HG02970 (cell line): ENCODE measurements around the gene PCSK7.
"Not testable (repeated sequence)": the region's sequence is repeated elsewhere in the genome, so short reads cannot be mapped to it uniquely, and the experiment has no call there.

ENCODE experiments used
- ATAC-seq: cut with Tn5 transposase; IDR thresholded peaks from one replicate; pipeline ENCODE4 v1.9.1; 2021; ENCODE audit warnings: mild to moderate bottlenecking, moderate library complexity, moderate number of reproducible peaks; ENCODE audit not compliant: unreplicated experiment, low FRiP score

The PCSK7 gene

DNA sequence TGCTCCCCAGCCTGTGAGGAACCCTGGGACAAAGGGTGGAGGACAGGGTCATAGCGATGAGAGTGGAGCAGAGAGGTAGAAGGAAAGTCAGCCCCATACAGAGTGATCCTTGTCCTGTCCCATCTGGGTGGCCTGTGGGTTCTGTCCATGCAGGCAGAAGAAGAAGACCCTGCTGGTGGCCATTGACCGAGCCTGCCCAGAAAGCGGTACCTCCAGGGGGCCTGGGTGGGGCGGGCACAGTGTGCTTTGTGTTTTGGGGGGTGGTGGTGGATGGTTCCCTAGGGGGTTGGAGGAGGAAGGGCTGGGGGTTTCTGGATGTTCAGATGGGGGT is 45.5 kb downstream of the PCSK7 start:
- no peak for ATAC-seq

DNA sequence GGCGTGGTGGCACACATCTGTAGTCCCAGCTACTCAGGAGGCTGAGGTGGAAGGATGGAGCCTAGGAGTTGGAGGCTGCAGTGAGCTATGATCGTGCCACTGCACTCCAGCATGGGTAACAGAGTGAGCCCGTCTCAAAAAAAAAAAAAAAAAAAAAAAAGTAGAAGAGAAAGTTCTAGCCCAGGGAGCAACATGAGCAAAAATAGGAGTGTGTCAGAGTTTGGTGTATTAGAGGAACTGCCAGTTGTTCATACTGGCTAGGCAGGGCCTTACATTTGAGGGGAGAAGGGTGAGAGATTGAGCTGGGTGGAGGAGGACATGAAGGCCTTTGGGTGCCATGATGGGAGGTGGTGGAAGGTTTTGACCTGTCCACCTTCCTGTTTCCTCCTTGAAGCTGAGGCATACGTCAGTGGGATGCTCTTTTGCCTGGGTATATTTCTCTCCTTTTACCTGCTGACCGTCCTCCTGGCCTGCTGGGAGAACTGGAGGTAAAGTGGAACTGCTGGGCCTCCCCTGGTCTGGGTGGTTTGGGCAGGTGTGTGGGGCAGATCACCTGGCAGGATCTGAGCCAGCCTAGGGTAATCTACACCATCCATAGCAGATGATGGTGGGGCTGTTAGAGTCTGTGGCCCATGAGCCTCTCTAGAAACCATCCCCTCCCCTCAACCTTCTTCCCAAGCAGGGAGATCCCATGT is 46.0 kb downstream of the PCSK7 start:
- no peak for ATAC-seq

DNA sequence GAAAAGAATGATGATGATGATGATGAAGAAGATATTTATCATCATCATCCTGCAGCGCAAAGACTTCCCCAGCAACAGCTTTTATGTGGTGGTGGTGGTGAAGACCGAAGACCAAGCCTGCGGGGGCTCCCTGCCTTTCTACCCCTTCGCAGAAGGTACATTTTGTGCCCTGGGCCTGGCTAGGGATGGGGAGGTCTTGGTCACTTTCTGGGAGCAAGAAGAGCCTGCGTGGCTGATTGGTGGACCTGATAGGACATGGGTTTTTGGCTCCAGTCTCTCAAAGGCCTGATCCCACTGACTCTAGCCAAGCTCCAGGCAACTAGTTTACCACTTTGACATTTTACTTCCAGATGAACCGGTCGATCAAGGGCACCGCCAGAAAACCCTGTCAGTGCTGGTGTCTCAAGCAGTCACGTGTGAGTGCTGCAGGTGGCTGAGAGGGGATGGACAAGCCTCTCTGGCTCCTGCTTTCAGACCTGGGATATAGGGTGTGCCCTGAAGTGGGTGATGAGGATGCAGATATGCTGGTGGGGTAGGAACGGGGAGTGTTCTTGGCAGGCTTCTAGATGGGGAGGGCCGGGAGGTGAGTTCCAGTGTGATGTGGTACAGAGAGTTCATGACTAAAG is 48.0 kb downstream of the PCSK7 start:
- no peak for ATAC-seq

DNA sequence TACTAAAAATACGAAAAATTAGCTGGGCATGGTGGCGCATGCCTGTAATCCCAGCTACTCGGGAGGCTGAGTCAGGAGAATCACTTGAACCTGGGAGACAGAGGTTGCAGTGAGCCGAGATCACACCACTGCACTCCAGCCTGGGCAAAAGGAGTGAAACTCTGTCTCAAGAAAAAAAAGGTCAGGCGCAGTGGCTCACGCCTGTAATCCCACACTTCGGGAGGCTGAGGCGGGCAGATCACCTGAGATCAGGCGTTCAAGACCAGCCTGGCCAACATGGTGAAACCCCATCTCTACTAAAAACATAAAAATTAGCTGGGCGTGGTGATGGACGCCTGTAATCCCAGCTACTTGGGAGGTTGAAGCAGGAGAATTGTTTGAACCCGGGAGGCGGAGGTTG is 48.7 kb downstream of the PCSK7 start:
- not testable (repeated sequence) for ATAC-seq

DNA sequence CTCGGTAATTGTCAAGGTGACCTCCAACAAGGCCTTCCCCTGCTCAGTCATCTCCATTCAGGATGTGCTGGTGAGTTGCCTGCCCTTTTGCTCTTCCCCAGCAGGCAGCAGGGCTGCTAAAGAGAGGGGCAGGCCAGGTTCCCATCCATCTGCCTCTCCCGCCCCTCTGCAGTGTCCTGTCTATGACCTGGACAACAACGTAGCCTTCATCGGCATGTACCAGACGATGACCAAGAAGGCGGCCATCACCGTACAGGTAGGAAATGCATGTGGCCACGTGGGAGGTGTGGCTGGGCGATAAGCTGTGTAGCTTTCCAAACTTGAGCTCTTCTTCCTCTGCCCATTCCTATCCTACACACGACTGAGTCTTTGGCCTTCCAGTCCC is 49.3 kb downstream of the PCSK7 start:
- ATAC-seq: no peak

DNA sequence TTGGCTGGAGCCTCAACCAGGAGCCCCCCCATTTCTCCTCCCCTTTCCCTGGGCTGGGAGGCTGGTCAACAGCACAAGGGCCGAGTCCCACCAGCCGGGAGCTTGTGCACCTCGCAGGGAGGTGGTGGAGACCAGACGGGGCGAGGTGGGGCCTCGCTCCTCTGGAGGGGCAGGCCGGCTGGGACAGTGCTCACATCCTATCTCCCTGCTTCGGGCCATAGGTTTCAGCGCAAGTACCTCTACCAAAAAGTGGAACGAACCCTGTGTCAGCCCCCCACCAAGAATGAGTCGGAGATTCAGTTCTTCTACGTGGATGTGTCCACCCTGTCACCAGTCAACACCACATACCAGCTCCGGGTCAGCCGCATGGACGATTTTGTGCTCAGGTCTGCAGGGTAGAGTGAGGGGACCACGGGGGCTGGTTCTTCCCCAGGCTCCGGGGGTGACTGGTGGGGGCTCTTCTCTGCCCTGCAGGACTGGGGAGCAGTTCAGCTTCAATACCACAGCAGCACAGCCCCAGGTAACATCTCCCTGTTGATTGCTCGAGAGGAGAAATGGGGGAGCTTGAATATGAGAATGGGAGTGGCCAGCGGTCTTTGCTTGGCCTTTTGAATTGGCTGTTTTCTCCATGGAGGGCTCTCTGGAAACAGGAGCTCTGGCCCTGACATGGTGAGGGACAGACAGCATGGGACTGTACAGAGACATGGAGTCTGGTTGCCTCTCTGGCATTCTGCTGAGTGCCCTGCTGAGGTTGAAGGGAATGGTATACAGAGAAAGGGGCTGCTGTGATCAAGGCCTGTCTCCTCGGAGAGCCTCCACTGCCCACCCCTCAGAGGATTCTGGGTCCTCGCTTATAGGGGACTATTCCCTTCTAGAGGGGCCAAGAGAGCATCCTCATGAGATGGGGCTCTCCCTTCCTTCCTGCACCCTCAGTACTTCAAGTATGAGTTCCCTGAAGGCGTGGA is 50.0 kb downstream of the PCSK7 start:
- no peak for ATAC-seq

DNA sequence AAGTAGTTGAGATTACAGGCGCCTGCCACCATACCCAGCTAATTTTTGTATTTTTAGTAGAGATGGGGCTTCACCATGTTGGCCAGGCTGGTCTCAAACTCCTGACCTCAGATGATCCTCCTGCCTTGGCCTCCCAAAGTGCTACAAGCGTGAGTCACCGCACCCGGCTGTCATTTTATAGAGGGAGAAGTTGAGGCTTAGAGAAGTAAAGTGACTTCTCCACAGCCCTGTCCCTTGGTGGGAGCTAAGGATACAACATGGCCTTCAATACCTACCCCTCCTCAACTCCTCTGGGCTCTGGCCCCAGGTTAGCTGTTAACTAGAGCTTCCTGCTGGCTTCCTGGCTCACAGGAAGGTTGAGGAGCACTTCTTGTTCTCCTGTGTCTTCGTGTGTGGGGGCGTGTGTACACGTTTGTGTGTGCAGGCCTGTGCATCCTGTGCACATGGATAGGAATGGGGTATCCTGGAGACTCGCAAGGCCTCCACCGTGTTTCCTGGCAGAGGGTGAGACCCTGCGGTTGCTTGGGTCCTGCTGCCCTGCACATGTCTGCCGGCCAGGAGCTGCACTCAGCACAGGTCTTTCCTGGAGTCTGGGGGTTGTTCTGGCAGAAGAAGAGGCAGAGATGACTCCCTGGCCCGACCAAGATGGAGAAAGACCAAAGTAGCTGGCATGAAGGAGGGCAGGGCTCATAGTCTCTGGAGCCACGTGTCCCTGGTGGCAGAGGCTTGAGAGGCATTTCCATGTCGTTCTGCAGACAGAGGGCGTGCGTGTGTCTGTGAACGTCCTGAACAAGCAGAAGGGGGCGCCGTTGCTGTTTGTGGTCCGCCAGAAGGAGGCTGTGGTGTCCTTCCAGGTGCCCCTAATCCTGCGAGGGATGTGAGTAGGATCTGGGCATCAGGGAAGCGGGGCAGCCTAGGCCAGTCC is 51.0 kb downstream of the PCSK7 start:
- ATAC-seq: no peak

DNA sequence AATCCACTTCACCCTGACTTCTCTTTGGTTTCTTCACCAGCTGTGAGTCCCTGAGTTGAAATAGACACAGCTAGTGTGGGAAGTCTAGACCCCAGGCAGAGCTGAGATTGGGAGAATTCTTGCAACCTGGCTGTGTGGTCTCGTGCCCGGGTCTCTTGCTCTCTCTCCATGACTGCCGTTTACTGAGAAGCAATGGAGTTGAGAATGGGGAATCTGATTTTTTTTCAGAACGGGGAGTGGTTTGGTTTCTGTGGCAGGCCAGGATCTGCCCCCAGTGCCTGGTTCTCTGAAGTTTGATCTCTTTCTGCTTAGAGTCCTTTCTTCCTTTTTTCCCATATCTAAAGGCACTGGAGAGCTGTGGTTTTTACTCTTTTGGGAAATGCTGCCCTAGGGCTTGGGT is 51.9 kb downstream of the PCSK7 start:
- ATAC-seq: no peak

DNA sequence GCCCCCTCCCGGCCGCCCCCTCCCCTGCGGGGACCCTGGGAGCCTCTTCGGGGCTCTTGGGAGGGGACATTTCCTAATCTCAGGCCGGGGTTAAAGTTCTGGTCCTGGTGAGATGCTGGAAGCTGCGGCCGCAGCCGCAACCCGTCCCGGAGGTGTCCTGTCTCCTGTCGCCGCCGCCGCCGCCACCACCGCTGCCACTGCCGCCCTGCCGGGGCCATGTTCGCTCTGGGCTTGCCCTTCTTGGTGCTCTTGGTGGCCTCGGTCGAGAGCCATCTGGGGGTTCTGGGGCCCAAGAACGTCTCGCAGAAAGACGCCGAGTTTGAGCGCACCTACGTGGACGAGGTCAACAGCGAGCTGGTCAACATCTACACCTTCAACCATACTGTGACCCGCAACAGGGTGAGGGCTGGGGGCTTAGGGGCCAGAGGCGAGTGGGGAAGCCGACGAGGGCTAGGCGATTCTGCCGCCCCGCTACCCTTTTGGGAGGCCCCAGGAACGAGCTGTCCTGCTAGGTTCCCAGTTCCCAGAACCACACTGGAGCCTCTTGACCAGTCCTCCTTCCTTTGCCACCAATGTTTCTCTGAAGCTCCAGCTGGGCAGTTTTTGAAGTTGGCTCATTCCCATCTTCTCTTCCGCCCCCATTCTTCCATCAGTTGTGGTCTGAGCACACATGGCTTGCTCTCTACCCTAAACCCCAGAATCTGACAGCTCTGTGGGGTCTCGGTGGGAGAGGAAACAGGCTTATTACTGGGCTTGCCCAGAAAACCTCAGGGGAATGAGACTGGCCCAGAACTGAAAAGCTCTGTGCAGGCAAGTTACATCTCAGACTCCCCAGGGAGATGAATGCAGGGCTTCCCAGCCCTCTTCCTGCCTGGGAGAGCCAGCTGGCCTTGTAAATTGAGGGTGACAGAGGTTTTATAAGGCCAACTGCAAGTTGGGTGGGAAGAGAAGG is 52.5 kb downstream of the PCSK7 start:
- peak; percentile 22 for ATAC-seq

DNA sequence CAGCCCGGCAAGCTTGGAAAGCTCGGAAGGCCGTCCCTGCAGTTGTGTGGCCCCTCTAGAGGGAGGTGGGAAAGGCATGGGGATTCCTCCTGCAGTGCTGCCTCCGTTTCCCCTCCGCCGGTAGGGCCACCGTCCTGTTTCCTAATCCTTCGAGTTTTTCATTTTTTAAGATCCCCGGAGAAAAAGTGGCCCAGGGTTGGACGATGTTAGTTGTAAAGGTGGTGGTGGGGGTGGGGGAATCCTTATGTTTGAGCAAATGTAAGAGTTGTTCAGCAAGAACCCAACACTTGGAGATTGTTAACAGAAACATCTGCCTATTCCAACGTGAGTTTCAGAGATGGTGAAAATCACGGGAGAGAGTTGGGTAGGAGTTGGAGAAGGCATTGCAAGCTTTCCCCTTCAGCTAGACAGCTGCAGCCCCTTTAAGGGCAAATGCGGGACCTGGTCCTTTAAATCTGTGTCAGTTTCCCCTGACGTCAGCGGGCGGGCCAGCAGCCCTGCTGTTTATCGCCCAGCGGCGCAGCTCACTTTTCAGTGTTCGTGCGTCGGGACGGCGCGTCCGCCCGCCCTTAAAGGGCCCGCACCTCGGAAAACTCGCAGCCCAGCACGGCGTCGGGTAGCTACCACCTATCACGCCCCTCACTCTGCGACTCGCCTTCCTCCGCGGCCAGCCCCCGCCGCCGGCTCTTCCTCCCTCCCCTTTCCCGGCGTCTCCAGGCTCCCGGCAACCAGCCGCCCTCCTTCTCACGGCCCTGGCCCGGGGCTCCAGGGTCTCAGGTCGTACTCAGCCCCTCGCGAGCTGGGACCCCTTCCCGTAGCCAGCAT is 53.5 kb downstream of the PCSK7 start, which contains the start of gene SIDT2:
SIDT2 (plus strand) TSS at position 534 of the 825 bp plus-strand sequence. CDS start 521 bp downstream, outside the sequence.
- ATAC-seq: peak; percentile 80

DNA sequence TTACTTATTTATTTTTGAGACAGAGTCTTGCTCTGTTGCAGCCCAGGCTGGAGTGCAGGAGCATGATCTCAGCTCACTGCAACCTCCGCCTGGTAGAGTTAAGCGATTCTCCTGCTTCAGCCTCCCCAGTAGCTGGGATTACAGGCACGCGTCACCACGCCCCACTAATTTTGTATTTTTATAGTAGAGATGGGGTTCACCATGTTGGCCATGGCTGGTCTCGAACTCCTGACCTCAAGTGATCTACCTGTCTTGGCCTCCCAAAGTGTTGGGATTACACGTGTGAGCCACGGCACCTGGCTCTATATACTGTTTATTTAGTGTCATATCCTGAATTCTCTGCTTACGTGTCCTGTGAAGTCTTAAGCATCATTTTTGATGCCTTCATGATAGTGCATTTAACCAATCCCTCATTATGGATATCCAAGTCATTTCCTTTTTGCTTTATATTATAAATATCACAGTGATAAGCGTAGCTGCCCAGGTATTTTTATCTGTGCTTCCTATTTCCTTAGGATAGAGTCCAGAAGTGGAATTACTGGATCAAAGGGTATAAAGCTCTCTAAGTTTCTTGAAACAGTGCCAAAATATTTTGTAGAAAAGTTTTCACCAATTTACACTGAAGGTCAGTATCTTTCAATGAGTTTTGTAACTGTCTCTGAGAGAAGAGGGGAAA is 54.2 kb downstream of the PCSK7 start:
- ATAC-seq: no peak

DNA sequence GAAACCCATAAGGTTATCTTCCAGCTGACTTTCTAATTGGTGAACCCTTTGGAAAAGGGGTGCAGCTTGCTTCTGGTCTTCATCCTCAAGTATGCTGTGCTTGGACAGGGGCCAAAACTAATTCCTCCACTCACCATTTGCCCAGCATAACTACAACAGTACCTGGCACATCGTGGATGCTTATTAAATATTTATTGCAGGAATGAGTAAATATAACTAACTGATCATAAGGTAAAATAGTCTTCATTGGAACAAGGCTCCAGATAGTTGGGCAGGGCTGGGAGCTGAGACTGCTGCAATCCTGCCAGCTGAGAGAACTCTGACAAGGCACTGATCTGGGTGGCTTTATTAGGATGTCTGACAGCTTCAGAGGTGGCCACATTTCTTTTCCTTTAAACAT is 55.7 kb downstream of the PCSK7 start:
- ATAC-seq: no peak

DNA sequence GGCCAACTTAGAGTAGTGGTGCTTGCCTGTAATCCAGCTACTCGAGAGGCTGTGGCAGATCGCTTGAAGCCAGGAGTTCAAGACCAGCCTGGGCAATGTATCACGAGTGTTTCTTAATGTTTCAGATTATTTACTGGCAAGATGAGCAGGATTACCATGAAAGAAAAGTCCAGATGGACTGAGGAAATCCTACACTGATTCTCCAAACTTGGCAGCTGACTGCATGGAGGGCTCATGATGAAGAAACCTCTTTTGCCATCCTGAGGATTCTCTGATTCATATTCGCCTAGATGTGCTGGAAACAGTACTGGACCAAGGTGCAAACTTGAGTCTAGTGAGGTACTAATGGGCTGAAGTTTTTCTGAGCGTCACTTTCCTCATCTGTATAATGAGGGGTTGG is 56.1 kb downstream of the PCSK7 start:
- no peak for ATAC-seq

DNA sequence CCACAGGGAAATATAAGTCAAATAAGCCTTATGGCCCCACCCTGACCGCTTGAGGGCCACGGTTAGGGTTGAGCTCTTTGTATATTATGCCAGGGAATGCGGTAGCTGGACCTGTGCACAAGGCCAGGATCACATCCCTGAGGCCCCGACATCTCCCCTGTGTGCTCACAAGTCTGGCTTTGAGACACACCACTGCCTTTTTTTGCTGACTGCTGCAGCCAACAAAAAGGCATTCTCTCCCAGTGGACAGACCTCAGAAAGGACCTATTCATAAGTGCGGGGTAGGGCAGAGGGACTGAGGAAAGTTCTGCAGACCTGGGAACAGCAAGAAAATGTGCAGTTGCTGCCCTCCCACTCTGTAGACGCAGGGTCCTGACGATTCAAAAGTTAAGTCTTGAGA is 56.8 kb downstream of the PCSK7 start:
- no peak for ATAC-seq

DNA sequence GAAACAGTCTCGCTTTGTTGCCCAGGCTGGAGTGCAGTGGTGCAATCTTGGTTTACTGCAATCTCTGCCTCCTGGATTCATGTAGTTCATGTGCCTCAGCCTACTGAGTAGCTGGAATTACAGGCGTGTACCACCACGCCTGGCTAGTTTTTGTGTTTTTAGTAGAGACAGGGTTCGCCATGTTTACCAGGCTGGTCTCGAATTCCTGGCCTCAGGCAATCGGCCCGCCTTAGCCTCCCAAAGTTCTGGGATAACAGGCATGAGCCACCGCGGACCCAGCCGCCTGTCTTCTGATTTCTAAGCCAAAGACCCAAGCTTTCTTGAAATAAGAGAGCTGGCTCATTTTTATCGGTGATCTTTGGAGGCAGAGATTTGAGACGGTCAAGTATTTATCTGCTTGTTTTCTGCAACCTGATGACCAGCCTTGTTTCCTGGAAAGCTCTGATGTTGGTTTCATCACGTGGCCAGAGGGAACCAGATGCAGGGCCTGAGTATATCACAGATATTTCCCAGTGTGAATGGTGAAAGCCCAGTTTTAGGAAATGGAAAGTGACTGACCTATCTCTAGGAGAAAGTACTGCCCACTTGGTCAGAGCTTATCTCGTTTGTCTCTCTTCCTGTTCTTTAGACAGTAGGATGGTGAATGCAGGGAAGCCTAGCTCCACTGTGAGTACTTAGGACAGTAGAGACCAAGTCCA is 59.0 kb downstream of the PCSK7 start:
- ATAC-seq: no peak

DNA sequence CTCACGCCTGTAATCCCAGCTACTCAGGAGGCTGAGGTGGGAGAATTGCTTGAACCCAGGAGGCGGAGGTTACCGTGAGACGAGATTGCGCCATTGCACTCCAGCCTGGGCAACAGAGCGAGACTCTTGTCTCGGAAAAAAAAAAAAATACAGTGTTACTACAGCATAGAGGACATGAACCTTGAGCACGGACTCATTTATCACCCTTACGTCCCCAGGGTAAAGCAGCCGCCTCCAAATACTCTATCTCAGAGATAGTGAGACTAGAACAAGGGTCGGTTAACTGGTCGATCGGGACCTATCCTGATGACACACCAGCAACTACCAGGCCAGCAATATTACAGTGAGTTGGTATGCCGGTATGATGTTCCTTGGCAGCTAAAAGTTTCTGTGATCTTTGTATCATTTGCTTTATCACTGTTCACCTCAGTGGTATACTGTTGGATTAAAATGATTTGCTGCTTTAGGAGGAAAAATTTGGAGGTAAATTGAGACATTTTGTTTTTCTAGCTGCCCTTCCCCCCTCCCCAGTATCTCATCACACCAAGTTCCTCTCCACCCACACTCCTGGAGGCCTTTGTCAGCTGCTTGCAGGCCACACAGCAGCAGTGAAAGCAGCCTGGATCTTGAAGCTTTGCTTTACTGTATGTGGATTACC is 60.3 kb downstream of the PCSK7 start:
- ATAC-seq: no peak

DNA sequence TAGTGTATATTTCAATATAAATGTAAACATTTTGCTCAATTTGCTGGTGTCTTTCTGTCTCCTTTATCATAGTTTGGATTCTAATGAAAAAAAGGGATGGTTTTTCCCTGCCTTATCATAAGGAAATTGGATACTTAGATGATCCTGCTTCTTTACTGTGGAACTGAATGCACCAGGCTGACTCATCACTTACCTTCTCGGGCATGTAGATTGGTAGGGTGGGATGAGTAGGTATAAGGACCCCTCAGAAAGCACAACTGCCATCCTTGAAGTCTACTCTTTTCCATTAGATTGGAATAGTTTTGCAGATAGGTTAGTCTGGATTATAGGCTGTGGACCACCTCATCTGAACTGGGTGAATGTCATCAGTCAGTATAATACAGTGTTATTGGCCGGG is 60.9 kb downstream of the PCSK7 start:
- no peak for ATAC-seq
